ENCODE results near the gene SHPK.

SHPK gene

GRCh38 chr17:3621146-3621720 is 14.8 kb downstream of the SHPK start:
- no peak overlapping the region for H3K4me3 Mint-ChIP-seq
- DNase-seq: no peak
- no peaks in the 10 kb centered on the region for H3K4me1 Mint-ChIP-seq
- peaks cover 28% of the 10 kb centered on the region for H3K9me3 Mint-ChIP-seq
- peaks cover 78% of the 10 kb centered on the region for H3K36me3 Mint-ChIP-seq (ENCODE audit: low read depth)
- no peak overlapping the region for H3K27ac Mint-ChIP-seq
- peaks cover 4% of the 10 kb centered on the region for H3K27me3 Mint-ChIP-seq (ENCODE audit: low read depth, poor library complexity)
- TF ChIP-seq CTCF (IDR thresholded peaks at IDR 0.05): no peak

- no peaks in the 10 kb centered on the region for H3K4me1 Mint-ChIP-seq
- peaks cover 70% of the 10 kb centered on the region for H3K36me3 Mint-ChIP-seq (ENCODE audit: low read depth)
- peaks cover 4% of the 10 kb centered on the region for H3K27me3 Mint-ChIP-seq (ENCODE audit: low read depth, poor library complexity)
Observed at GRCh38 chr17:3615160-3615870, 20.7 kb downstream of the SHPK start.

GRCh38 chr17:3613124-3613523 is 22.9 kb downstream of the SHPK start:
- no peak for TF ChIP-seq CTCF (IDR thresholded peaks at IDR 0.05)
- no peak overlapping the region for H3K4me3 Mint-ChIP-seq
- H3K4me1 Mint-ChIP-seq: no peaks in the 10 kb centered on the region
- H3K27ac Mint-ChIP-seq: no peak overlapping the region
- H3K27me3 Mint-ChIP-seq (ENCODE audit: low read depth, poor library complexity): no peaks in the 10 kb centered on the region
- peaks cover 68% of the 10 kb centered on the region for H3K36me3 Mint-ChIP-seq (ENCODE audit: low read depth)
- H3K9me3 Mint-ChIP-seq: peaks cover 11% of the 10 kb centered on the region
- DNase-seq: no peak

More at GRCh38 chr17:3615160-3615870, 20.7 kb downstream of the SHPK start:
- TF ChIP-seq CTCF (IDR thresholded peaks at IDR 0.05): no peak
- H3K9me3 Mint-ChIP-seq: peaks cover 28% of the 10 kb centered on the region
- no peak overlapping the region for H3K4me3 Mint-ChIP-seq
- no peak for DNase-seq
- peak overlapping the region; percentile 51 for H3K27ac Mint-ChIP-seq

GRCh38 chr17:3610523-3610922 is 25.5 kb downstream of the SHPK start:
- Mint-ChIP-seq H3K27ac (no peak overlapping the region), H3K4me3 (no peak overlapping the region), H3K36me3 (ENCODE audit: low read depth) (peaks cover 49% of the 10 kb centered on the region), H3K9me3 (no peaks in the 10 kb centered on the region), H3K4me1 (no peaks in the 10 kb centered on the region), H3K27me3 (ENCODE audit: low read depth, poor library complexity) (no peaks in the 10 kb centered on the region)
- DNase-seq: no peak
- TF ChIP-seq CTCF (IDR thresholded peaks at IDR 0.05): no peak

GRCh38 chr17:3609689-3610088 is 26.4 kb downstream of the SHPK start:
- H3K4me3 Mint-ChIP-seq: no peak overlapping the region
- DNase-seq: no peak
- TF ChIP-seq CTCF (IDR thresholded peaks at IDR 0.05): no peak
- no peaks in the 10 kb centered on the region for H3K9me3 Mint-ChIP-seq
- H3K27me3 Mint-ChIP-seq (ENCODE audit: low read depth, poor library complexity): no peaks in the 10 kb centered on the region
- peaks cover 45% of the 10 kb centered on the region for H3K36me3 Mint-ChIP-seq (ENCODE audit: low read depth)
- H3K4me1 Mint-ChIP-seq: no peaks in the 10 kb centered on the region
- no peak overlapping the region for H3K27ac Mint-ChIP-seq

GRCh38 chr17:3603870-3604259 is 32.2 kb downstream of the SHPK start:
- TF ChIP-seq CTCF (IDR thresholded peaks at IDR 0.05): no peak
- Mint-ChIP-seq H3K27ac (no peak overlapping the region), H3K27me3 (ENCODE audit: low read depth, poor library complexity) (no peaks in the 10 kb centered on the region), H3K4me3 (no peak overlapping the region), H3K36me3 (ENCODE audit: low read depth) (peaks cover 42% of the 10 kb centered on the region), H3K9me3 (no peaks in the 10 kb centered on the region), H3K4me1 (peaks cover 4% of the 10 kb centered on the region)
- DNase-seq: no peak

Measured in nephron progenitor cell (in vitro differentiated cells).